WTC11 (cell line): Measurements from ENCODE around the gene UBN1. TPM values are rescaled to one million over a fixed set of nuclear protein-coding genes. Genes with fewer than 3 reads are reported as not detected.

Experiments used
- ATAC-seq: fragments of 200-7000 bp; cut with Tn5 transposase; 2 replicates; pipeline ENCODE4 v1.10.0; 2021; ENCODE audit warnings: mild to moderate bottlenecking, moderate library complexity
- Bru-seq: library from RNA; stranded (reverse); fragments of 400-500 nt; gene quantifications from one replicate; lab custom pipeline; 2021; lab: Mats Ljungman, UMichigan
- CTCF ChIA-PET: fragments of 300-600 bp; sonication (Branson Sonifier 250); formaldehyde crosslinking; loops from one replicate; lab custom pipeline; 2021; ENCODE audit warnings: antibody characterized with exemption; lab: Charles Lee
- POLR2A ChIA-PET: fragments of 350-600 bp; sonication (Branson Sonifier 250); formaldehyde crosslinking; loops from one replicate; lab custom pipeline; 2021; ENCODE audit warnings: antibody characterized with exemption; lab: Charles Lee
- DNase-seq: peaks from one replicate; pipeline ENCODE4 v3.0.0; 2021; ENCODE audit warnings: low spot score
- H3K27ac Mint-ChIP-seq: 2 replicates; pipeline ENCODE4 v1.8.0; 2021; ENCODE audit warnings: mixed read lengths
- H3K27me3 Mint-ChIP-seq: 2 replicates; pipeline ENCODE4 v1.8.0; 2021; ENCODE audit warnings: low read depth, mild to moderate bottlenecking, moderate library complexity, mixed read lengths
- H3K36me3 Mint-ChIP-seq: 2 replicates; pipeline ENCODE4 v1.8.0; 2021; ENCODE audit warnings: mixed read lengths
- H3K4me1 Mint-ChIP-seq: 2 replicates; pipeline ENCODE4 v1.8.0; 2022; ENCODE audit warnings: mixed read lengths
- H3K4me3 Mint-ChIP-seq: 2 replicates; pipeline ENCODE4 v1.8.0; 2021; ENCODE audit warnings: mild to moderate bottlenecking, moderate library complexity, mixed read lengths
- H3K9me3 Mint-ChIP-seq: 2 replicates; pipeline ENCODE4 v1.8.0; 2021; ENCODE audit warnings: mixed read lengths
- ARID4B ChIP-seq: sonication (generic); formaldehyde crosslinking; IDR thresholded peaks from 2 replicates; pipeline ENCODE4 v1.8.0; 2023; ENCODE audit warnings: missing genetic modification reagents, mild to moderate bottlenecking, borderline replicate concordance
- CREB1 ChIP-seq: sonication (generic); formaldehyde crosslinking; IDR thresholded peaks from 2 replicates; pipeline ENCODE4 v1.8.0; 2023; ENCODE audit warnings: mild to moderate bottlenecking, missing genetic modification reagents
- CREM ChIP-seq: sonication (generic); formaldehyde crosslinking; IDR thresholded peaks from 2 replicates; pipeline ENCODE4 v1.8.1; 2022; ENCODE audit warnings: mild to moderate bottlenecking, missing genetic modification reagents, moderate library complexity
- E2F1 ChIP-seq: sonication (generic); formaldehyde crosslinking; IDR thresholded peaks from 2 replicates; pipeline ENCODE4 v1.8.0; 2022; ENCODE audit warnings: mild to moderate bottlenecking, missing genetic modification reagents
- ELF4 ChIP-seq: sonication (generic); formaldehyde crosslinking; IDR thresholded peaks from 2 replicates; pipeline ENCODE4 v1.8.1; 2022; ENCODE audit warnings: low read depth, mild to moderate bottlenecking, moderate library complexity, missing genetic modification reagents
- EMX1 ChIP-seq: fragments of 250-450 bp; sonication (Bioruptor Pico); IDR thresholded peaks from 2 replicates; pipeline ENCODE4 v1.8.0; 2021; ENCODE audit warnings: mild to moderate bottlenecking
- ERG ChIP-seq: fragments of 250-450 bp; sonication (Bioruptor Pico); IDR thresholded peaks from 2 replicates; pipeline ENCODE4 v1.8.0; 2021; ENCODE audit warnings: mild to moderate bottlenecking
- ETV6 ChIP-seq: sonication (generic); formaldehyde crosslinking; IDR thresholded peaks from 2 replicates; pipeline ENCODE4 v1.8.1; 2022; ENCODE audit warnings: mild to moderate bottlenecking, missing genetic modification reagents
- GABPB1 ChIP-seq: sonication (generic); formaldehyde crosslinking; IDR thresholded peaks from 2 replicates; pipeline ENCODE4 v1.8.1; 2023; ENCODE audit warnings: mild to moderate bottlenecking, missing genetic modification reagents
- GTF2I ChIP-seq: fragments of 250-450 bp; sonication (Bioruptor Pico); conservative IDR thresholded peaks from 2 replicates; pipeline ENCODE4 v1.4.0; 2021; ENCODE audit warnings: mild to moderate bottlenecking
- HMGA2 ChIP-seq: fragments of 250-450 bp; sonication (Bioruptor Pico); IDR thresholded peaks from 2 replicates; pipeline ENCODE4 v1.4.0; 2021; ENCODE audit warnings: mild to moderate bottlenecking, moderate library complexity
- JUN ChIP-seq: sonication (generic); formaldehyde crosslinking; IDR thresholded peaks from 2 replicates; pipeline ENCODE4 v1.8.0; 2023; ENCODE audit warnings: mild to moderate bottlenecking, missing genetic modification reagents
- KAT7 ChIP-seq: sonication (generic); formaldehyde crosslinking; IDR thresholded peaks from 2 replicates; pipeline ENCODE4 v1.8.1; 2023; ENCODE audit warnings: missing genetic modification reagents, mild to moderate bottlenecking, borderline replicate concordance
- MLX ChIP-seq: sonication (generic); formaldehyde crosslinking; IDR thresholded peaks from 2 replicates; pipeline ENCODE4 v1.8.1; 2023; ENCODE audit warnings: mild to moderate bottlenecking, missing genetic modification reagents, moderate library complexity
- MXD4 ChIP-seq: fragments of 250-450 bp; sonication (Bioruptor Pico); IDR thresholded peaks from 2 replicates; pipeline ENCODE4 v1.8.0; 2021; ENCODE audit warnings: mild to moderate bottlenecking, moderate library complexity, borderline replicate concordance
- MYBL2 ChIP-seq: sonication (generic); formaldehyde crosslinking; IDR thresholded peaks from 2 replicates; pipeline ENCODE4 v1.8.1; 2023; ENCODE audit warnings: mild to moderate bottlenecking, moderate library complexity, missing genetic modification reagents
- NFYB ChIP-seq: sonication (generic); formaldehyde crosslinking; conservative IDR thresholded peaks from 2 replicates; pipeline ENCODE4 v1.8.0; 2022; ENCODE audit warnings: low read depth, missing genetic modification reagents
- RORB ChIP-seq: fragments of 250-450 bp; sonication (Bioruptor Pico); IDR thresholded peaks from 2 replicates; pipeline ENCODE4 v1.9.0; 2021; ENCODE audit warnings: mild to moderate bottlenecking
- SMAD4 ChIP-seq: sonication (generic); formaldehyde crosslinking; IDR thresholded peaks from 2 replicates; pipeline ENCODE4 v1.8.0; 2022; ENCODE audit warnings: mild to moderate bottlenecking, missing genetic modification reagents
- SOX15 ChIP-seq: fragments of 250-450 bp; sonication (Bioruptor Pico); IDR thresholded peaks from 2 replicates; pipeline ENCODE4 v1.9.0; 2021; ENCODE audit warnings: mild to moderate bottlenecking
- SP1 ChIP-seq: sonication (generic); formaldehyde crosslinking; conservative IDR thresholded peaks from 2 replicates; pipeline ENCODE4 v1.8.1; 2022; ENCODE audit warnings: missing genetic modification reagents
- TEAD1 ChIP-seq: sonication (generic); formaldehyde crosslinking; IDR thresholded peaks from 2 replicates; pipeline ENCODE4 v1.8.0; 2022; ENCODE audit warnings: mild to moderate bottlenecking, missing genetic modification reagents
- ZMAT4 ChIP-seq: fragments of 250-450 bp; sonication (Bioruptor Pico); IDR thresholded peaks from 2 replicates; pipeline ENCODE4 v1.9.0; 2021; ENCODE audit warnings: mild to moderate bottlenecking
- ZNF121 ChIP-seq: sonication (generic); formaldehyde crosslinking; IDR thresholded peaks from 2 replicates; pipeline ENCODE4 v1.8.0; 2023; ENCODE audit warnings: missing genetic modification reagents
- ZNF138 ChIP-seq: sonication (generic); formaldehyde crosslinking; conservative IDR thresholded peaks from 2 replicates; pipeline ENCODE4 v1.8.1; 2022; ENCODE audit warnings: mild to moderate bottlenecking, moderate library complexity, missing genetic modification reagents
- ZNF423 ChIP-seq: fragments of 250-450 bp; sonication (Bioruptor Pico); IDR thresholded peaks from 2 replicates; pipeline ENCODE4 v2.1.2; 2022; ENCODE audit warnings: mild to moderate bottlenecking, moderate library complexity
- ZNF671 ChIP-seq: fragments of 250-450 bp; sonication (Bioruptor Pico); IDR thresholded peaks from 2 replicates; pipeline ENCODE4 v1.8.0; 2021; ENCODE audit warnings: mild to moderate bottlenecking
- ZSCAN18 ChIP-seq: fragments of 250-450 bp; sonication (Bioruptor Pico); IDR thresholded peaks from 2 replicates; pipeline ENCODE4 v2.1.2; 2022; ENCODE audit warnings: mild to moderate bottlenecking, moderate library complexity
- long read RNA-seq, 3 experiments: library from RNA in 1 of 3; library from capped mRNA in 1 of 3; library from polyadenylated mRNA in 1 of 3; unstranded in 2 of 3; stranded (forward) in 1 of 3; transcript quantifications; one replicate each; pipeline ENCODE4 v2.0.0, GENCODE V29; 2021
- total RNA-seq: library from RNA; stranded (reverse); gene quantifications from 3 replicates; pipeline ENCODE4 v1.2.3, GENCODE V29; 2021

Gene UBN1
- 35.1 to 38.5 TPM (median 35.9 TPM) in 3 replicates for total RNA-seq
- Bru-seq, nascent RNA, result percentile 80 among the genes with signal in this experiment
- long read RNA-seq, experiment 1, full-length matches to known transcripts, result 29 of 109 reads
- long read RNA-seq, experiment 1, partial matches to known transcripts, result 48 of 109 reads
- long read RNA-seq, experiment 1, other reads (novel, unspliced or antisense), result 32 of 109 reads
- long read RNA-seq, experiment 2, full-length matches to known transcripts, result 3 of 34 reads
- long read RNA-seq, experiment 2, partial matches to known transcripts, result 13 of 34 reads
- long read RNA-seq, experiment 2, other reads (novel, unspliced or antisense), result 18 of 34 reads
- long read RNA-seq, experiment 3, result 0 reads

GRCh38 chr16:4846901-4847773, at the start of gene UBN1, which contains the start of gene GLYR1:
Gene UBN1 (plus strand): TSS chr16:4847481. CDS start chr16:4852918, 5,437 bp downstream.
Gene GLYR1 (minus strand): TSS chr16:4847288. CDS start chr16:4847265, 23 bp downstream.
- ChIA-PET CTCF (interaction anchor here (0.6 to 2.0 kb wide), 6 partner anchors 106 to 130 kb away, joined by 3 to 10 read pairs (median 4); partner anchors contain the start of genes ANKS3, DNAAF8 and SEC14L5), POLR2A (interaction anchor here (2.1 kb wide), 1 partner anchor 89 kb away, joined by 4 read pairs; no protein-coding TSS in a partner anchor)
- H3K27me3 Mint-ChIP-seq, result no peaks in the 10 kb centered on the region
- peak within 1 kb of the TSS; percentile 84 for H3K4me3 Mint-ChIP-seq
- H3K4me1 Mint-ChIP-seq, result peaks cover 30% of the 10 kb centered on the region
- peaks cover 30% of the 10 kb centered on the region for H3K36me3 Mint-ChIP-seq
- ATAC-seq (peak; percentile 92), DNase-seq (peak; percentile 100)
- no peaks in the 10 kb centered on the region for H3K9me3 Mint-ChIP-seq
- peak within 1 kb of the TSS; percentile 83 for H3K27ac Mint-ChIP-seq
- TF ChIP-seq MYBL2 (CRISPR knock-in tag) (0 out of 2 replicates have a peak, but pooled peaks have one; percentile 38), RORB (CRISPR knock-in tag) (no peak), SOX15 (CRISPR knock-in tag) (no peak), HMGA2 (CRISPR knock-in tag) (no peak), TEAD1 (no peak), MLX (no peak), ZNF121 (no peak), NFYB (peak; percentile 99), SP1 (CRISPR knock-in tag) (peak; percentile 74), GTF2I (CRISPR knock-in tag) (no peak), ARID4B (CRISPR knock-in tag) (0 out of 2 replicates have a peak, but pooled peaks have one; percentile 55), SMAD4 (no peak), JUN (CRISPR knock-in tag) (no peak), CREB1 (CRISPR knock-in tag) (no peak), ETV6 (0 out of 2 replicates have a peak, but pooled peaks have one; percentile 38), ZNF138 (CRISPR knock-in tag) (no peak), ZSCAN18 (CRISPR knock-in tag) (no peak), MXD4 (CRISPR knock-in tag) (no peak), ZNF671 (no peak), GABPB1 (CRISPR knock-in tag) (no peak; the same call in 1 of the 2 replicates), ZMAT4 (CRISPR knock-in tag) (no peak), EMX1 (CRISPR knock-in tag) (no peak), ZNF423 (CRISPR knock-in tag) (no peak), E2F1 (no peak), KAT7 (CRISPR knock-in tag) (0 out of 2 replicates have a peak, but pooled peaks have one; percentile 82), ELF4 (CRISPR knock-in tag) (no peak), ERG (CRISPR knock-in tag) (no peak), CREM (CRISPR knock-in tag) (peak; percentile 86; the same call in 1 of the 2 replicates)
